Skin epidermis (tissue), 12 donors: ENCODE measurements around the gene RGS16.

Source experiments
- H3K27ac ChIP-seq, 21 experiments: fragments of 200-600 bp; sonication (generic) in 11 of 21; one replicate each; pipeline ENCODE4 v1.5.0; 2020; ENCODE audit warnings: mild to moderate bottlenecking in 3 of 21, inconsistent platforms in 2 of 21, moderate library complexity in 2 of 21
- H3K4me3 ChIP-seq, 7 experiments: fragments of 200-600 bp; sonication (generic) in 2 of 7; one replicate each; pipeline ENCODE4 v1.5.0; 2020; ENCODE audit warnings: inconsistent platforms in 2 of 7, mild to moderate bottlenecking in 2 of 7, moderate library complexity in 1 of 7

Gene RGS16

DNA sequence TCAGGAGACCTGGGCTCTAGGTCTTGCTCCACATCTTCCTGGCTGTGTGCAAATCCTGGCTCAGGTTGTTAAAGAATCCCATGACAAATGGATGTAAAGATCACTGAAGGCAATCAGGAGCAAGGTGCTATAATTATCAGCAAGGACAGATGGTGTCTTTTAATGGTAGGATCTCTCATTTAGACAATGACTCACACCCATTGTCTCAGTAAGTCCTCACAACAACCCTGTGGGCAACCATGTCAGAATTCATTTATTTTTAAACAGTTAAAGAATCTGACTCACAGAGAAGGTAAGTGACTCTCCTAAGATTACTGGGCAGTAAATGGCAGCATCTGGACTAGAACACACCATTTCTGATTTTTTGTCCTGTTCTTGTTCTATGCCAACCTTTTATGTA, 47.9 kb downstream of the RGS16 start:
- Histone ChIP-seq H3K27ac (no peak overlapping the region), H3K4me3 (no peak overlapping the region)

DNA sequence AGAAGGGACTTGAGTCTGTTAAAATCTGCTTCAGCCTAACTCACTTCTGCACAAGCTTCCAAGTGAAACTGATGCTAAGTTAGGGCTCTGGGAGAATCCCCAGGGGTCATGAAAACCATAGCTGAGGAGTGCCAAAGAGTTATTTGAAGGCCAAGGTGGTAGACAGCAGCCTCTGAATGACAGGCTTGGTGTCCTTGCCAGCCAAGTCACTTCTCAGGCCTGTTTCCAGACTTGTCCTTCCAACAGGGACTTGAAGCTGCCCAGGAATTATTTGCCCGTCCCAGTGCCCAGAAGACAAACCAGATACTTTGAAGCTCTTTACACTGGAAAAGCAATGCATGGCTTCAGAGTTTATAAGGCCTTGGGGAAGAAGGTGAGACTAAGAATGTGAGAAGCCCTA, 48.7 kb downstream of the RGS16 start:
- no peak overlapping the region for H3K4me3 ChIP-seq
- no peak overlapping the region for H3K27ac ChIP-seq

DNA sequence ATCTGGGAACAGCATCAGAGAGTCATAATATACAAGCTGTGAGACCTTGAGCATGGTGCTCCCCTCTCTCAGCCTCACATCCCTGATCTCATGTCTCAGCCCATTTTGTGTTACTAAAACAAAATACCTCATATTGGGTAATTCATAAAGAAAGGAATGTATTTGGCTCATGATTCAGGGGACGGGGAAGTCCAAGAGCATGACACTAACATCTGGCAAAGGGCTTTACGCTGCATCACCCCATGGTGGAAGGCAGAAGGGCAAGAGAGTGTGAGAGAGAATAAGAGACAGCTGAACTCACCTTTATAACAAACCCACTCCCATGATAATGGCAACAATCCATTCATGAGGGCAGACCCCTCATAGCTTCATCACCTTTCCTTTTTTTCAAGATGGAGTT, 51.7 kb downstream of the RGS16 start:
- no peak overlapping the region for H3K4me3 ChIP-seq
- no peak overlapping the region for H3K27ac ChIP-seq

DNA sequence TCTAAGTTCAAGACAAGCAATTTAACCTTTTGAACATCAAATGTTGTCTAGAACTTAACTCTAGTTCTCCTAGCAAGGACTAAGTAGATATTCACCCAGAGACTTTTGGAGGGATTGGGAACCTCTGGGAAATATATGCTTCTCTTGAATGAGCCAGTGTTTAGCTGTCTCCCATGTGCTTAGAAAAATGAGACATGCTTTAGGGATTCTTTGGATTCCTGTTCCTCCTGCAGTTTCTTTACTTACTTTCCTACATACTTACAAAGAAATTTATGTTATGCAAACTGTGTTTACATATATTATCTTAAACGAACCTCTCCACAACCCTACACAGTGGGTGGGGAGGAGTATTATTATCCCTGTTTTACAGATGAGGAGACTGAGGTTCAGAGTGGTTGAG, 54.4 kb downstream of the RGS16 start:
- Histone ChIP-seq H3K4me3 (no peak overlapping the region), H3K27ac (no peak overlapping the region)

DNA sequence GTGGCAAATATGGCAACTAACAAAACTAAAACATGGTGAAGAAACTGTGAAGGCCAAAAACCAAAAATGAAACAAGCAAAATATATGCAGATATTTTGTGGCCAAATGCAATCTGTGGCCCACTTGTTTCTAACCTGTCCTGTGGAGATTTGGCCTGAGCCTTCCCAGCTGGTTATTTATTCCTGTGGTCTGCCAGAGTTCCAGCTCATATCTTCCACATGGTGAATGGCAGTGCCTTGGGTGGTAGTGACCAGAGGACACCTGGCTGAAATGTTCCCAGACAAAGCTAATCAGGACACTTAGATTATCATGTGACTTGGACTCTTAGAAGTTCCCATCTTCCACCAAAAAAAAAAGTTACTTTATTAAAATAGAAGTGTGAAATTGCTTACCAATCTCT, 54.8 kb downstream of the RGS16 start:
- H3K4me3 ChIP-seq: no peak overlapping the region

More for the DNA sequence above, 54.8 kb downstream of the RGS16 start:
- H3K27ac ChIP-seq: no peak overlapping the region
